GM13977 (cell line): ENCODE measurements around the gene STK11.

Experiments used
- DNase-seq: peaks from one replicate; pipeline ENCODE4 v3.0.0; 2012; ENCODE audit warnings: low spot score
- in situ Hi-C: fragments of 300-500 bp; cut with MboI; formaldehyde crosslinking; loops from one replicate; pipeline ENCODE4 v1.12.0; 2022; ENCODE audit warnings: low sequenced_read_pairs, low pct_unique_long_range_greater_than_20kb, mixed read lengths, inconsistent platforms; ENCODE audit not compliant: unreplicated experiment
- TF ChIP-seq, protein P1 (sequence below): IDR thresholded peaks from 2 replicates; pipeline ENCODE4 v1.5.1; 2012; ENCODE audit warnings: mild to moderate bottlenecking, control low read depth; ENCODE audit not compliant: insufficient read depth; ENCODE audit errors: extremely low read depth, missing control alignments

The STK11 gene

DNA sequence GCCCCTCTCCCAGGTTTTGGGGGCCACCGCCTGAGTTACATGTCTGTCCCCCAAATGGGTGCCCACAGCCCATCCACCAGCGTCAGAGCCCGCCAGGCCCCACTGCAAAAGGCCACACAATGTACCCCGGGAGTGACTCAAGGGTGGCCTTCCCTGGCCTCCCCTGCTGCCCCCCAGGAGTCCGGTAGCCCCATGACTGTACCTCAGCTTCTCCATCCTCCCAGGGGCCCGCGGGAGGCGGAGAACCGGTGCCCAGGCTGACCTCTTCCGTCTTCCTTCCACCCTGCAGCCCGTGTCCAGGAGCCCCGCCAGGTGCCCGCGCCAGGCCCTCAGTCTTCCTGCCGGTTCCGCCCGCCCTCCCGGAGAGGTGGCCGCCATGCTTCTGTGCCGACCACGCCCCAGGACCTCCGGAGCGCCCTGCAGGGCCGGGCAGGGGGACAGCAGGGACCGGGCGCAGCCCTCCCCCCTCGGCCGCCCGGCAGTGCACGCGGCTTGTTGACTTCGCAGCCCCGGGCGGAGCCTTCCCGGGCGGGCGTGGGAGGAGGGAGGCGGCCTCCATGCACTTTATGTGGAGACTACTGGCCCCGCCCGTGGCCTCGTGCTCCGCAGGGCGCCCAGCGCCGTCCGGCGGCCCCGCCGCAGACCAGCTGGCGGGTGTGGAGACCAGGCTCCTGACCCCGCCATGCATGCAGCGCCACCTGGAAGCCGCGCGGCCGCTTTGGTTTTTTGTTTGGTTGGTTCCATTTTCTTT is 21.9 kb downstream of the STK11 start:
- DNase-seq = no peak
- in situ Hi-C loops = no loop called here
- TF ChIP-seq, protein P1, sequence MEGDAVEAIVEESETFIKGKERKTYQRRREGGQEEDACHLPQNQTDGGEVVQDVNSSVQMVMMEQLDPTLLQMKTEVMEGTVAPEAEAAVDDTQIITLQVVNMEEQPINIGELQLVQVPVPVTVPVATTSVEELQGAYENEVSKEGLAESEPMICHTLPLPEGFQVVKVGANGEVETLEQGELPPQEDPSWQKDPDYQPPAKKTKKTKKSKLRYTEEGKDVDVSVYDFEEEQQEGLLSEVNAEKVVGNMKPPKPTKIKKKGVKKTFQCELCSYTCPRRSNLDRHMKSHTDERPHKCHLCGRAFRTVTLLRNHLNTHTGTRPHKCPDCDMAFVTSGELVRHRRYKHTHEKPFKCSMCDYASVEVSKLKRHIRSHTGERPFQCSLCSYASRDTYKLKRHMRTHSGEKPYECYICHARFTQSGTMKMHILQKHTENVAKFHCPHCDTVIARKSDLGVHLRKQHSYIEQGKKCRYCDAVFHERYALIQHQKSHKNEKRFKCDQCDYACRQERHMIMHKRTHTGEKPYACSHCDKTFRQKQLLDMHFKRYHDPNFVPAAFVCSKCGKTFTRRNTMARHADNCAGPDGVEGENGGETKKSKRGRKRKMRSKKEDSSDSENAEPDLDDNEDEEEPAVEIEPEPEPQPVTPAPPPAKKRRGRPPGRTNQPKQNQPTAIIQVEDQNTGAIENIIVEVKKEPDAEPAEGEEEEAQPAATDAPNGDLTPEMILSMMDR = no peak

DNA sequence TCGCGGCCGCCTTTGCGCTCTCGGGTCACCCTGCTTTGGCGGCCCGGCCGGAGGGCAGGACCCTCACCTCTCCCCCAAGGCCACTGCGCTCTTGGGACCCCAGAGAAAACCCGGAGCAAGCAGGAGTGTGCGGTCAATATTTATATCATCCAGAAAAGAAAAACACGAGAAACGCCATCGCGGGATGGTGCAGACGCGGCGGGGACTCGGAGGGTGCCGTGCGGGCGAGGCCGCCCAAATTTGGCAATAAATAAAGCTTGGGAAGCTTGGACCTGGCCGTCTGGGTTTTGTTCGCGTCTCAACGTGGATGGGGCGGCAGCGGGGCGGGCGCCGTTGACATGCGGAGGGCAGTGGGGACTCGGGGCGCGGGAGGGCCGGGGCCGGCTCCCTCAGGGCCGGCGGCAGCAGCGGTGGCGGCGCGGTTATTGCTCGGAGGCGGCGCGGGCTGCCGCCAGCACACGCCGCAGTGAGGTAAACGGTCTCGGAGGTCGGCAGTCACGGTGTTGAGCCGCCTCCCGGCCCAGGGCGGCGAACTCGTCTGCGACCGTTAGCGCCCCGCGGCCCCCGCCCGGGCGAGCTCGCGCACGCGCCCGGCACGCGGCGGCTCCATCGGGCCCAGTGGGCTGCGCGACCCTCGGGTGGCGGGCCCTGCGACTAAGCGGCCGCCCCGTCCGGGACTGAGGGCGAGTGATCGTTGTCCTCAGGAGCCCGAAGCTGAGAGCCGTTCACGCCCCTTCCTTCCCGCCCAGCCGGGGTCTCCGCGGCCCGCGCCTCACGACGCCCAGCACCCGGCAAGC is 22.8 kb downstream of the STK11 start:
- in situ Hi-C loops = no loop called here
- no peak for DNase-seq
- TF ChIP-seq, protein P1 = no peak

DNA sequence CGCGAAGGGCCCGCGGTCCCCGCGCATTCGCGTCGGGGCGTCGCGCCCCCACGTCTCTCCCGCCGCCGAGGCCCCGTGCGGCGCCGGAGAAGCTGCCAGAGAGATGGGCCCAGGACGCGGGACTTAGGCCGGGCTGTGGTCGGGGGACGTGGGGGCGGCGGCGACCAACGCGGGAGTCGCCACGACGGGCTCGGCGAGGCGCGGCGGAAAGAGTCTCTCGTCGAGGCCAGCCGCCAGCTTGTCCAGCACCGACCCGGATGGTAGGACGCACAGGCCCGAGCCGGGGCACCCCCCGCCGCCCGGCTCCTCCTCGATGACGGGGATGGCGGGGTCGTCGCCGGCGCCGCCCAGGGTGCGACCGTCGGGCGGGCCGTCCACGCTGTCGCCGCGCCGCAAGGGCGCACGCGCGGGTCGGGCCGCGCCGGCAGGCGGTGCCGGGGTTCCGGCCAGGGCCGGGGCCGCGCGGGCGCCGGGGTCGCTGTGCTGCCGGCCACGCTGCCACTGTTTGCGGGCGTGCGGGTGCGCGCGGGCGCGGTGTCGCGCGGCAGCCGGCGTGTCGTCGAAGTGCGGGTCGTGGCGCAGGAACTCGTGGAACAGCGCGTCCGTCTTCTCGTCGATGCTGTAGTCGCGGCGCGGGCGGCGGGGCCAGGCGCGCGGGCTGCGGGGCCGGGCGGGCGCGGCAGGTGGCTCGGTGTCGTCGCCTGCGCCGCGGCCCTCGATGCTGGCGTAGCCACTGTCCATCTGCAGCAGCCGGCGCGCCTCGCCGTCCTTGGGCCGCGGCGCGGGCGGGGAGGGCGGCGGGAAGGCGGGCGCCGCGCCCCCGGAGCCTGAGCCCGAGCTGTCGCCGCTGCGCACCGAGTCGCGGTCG is 23.7 kb downstream of the STK11 start:
- in situ Hi-C loops = no loop called here
- TF ChIP-seq, protein P1 = no peak
- DNase-seq = no peak

GRCh38 chr19:1229924-1230782 is 24.6 kb downstream of the STK11 start:
- DNase-seq = no peak
- in situ Hi-C loops = no loop called here
- TF ChIP-seq, protein P1 = no peak

DNA sequence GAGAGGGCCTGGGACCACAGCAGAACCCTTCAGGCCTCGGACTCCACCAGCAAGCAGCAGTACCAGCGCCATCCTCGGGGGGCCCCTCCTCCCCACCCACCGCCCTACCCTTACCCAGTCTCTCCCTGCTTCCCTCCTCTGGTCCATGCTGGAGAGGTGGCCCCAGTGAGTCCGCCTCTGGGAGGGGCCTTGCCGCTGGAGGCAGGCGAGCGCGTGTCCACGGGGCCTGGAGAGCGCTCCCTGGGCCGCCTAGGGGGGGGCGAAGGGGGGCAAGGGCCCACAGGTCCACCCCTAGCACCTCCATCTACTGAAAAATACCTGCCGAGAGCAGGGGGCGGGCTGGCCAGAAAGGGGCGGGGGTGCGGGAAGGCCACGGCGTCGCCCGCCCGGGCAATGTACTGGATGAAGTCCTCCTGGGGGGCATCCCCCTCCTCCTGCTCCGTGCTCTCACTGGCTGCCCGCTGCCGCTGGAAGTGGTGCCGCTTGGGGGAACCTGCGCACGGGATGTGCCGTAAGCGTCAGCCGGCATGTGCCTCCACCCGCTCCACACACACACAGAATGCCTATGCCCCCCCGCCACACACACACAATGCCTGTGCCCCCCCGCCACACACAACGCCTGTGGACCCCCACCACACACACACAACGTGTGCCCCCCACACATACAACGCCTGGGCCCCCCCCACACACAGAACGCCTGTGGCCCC is 25.4 kb downstream of the STK11 start:
- in situ Hi-C loops = no loop called here
- TF ChIP-seq, protein P1 = no peak
- DNase-seq = no peak
